Measurements from ENCODE around the gene NME7. TPM values are rescaled to one million over a fixed set of nuclear protein-coding genes. Genes with fewer than 3 reads are reported as not detected.

NME7 gene
- total RNA-seq, 2 donors from 2014 or later = 4.1 to 4.8 TPM

DNA sequence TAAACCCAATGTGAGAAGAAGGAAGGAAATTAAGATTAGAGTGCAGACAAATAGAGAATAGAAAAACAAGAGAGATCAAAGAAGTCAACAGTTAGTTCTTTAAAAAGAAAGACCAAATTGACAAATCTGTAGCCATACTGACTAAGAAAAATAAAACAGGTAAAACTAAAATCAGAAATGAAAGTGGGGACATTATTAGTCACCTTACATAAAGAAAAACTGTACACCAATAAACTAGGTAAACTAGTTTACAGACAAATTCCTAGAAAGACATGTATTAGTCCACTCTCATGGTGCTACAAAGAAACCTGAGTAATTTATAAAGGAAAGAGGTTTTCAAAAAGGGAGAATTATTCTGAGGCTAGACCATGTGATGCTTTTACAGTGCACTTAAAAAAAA, 22.7 kb upstream of the NME7 start:
- H3K9me3 ChIP-seq = no peaks in the 10 kb centered on the region
- no peaks in the 10 kb centered on the region for H3K36me3 ChIP-seq
- TF ChIP-seq, protein P1, sequence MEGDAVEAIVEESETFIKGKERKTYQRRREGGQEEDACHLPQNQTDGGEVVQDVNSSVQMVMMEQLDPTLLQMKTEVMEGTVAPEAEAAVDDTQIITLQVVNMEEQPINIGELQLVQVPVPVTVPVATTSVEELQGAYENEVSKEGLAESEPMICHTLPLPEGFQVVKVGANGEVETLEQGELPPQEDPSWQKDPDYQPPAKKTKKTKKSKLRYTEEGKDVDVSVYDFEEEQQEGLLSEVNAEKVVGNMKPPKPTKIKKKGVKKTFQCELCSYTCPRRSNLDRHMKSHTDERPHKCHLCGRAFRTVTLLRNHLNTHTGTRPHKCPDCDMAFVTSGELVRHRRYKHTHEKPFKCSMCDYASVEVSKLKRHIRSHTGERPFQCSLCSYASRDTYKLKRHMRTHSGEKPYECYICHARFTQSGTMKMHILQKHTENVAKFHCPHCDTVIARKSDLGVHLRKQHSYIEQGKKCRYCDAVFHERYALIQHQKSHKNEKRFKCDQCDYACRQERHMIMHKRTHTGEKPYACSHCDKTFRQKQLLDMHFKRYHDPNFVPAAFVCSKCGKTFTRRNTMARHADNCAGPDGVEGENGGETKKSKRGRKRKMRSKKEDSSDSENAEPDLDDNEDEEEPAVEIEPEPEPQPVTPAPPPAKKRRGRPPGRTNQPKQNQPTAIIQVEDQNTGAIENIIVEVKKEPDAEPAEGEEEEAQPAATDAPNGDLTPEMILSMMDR (IDR thresholded peaks at IDR 0.05) = no peak
- no peak overlapping the region for H3K9ac ChIP-seq (ENCODE audit: low read depth in 2 of 2, low read length in 2 of 2)
- no peak overlapping the region for H3K4me3 ChIP-seq
- no peaks in the 10 kb centered on the region for H3K27me3 ChIP-seq
- H3K27ac ChIP-seq = no peak overlapping the region
- H3K4me1 ChIP-seq = no peaks in the 10 kb centered on the region
- no peak for DNase-seq
- intact Hi-C loops (cut with DNase I) = no loop called here

DNA sequence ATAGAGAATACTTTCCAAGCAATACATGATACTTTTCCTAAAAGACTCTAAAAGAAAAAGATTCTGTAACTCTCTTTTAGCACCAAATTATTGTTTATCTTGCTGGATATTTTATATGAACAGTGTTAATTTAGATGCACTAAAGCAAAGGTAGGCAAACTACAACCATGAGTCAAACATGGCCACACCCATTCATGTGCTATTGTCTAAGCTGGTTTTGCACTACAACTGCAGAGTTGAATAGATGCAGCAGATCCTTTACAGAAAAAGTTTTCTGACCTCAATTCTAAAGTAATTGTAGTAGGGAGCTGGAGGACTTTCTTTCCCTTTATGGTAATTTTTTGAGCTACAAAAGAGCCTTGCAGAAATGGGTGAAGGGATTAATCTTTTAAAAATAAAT, 19.8 kb upstream of the NME7 start:
- intact Hi-C loops (cut with DNase I) = no loop called here
- no peak overlapping the region for H3K27ac ChIP-seq
- H3K4me1 ChIP-seq = no peaks in the 10 kb centered on the region
- no peaks in the 10 kb centered on the region for H3K36me3 ChIP-seq
- H3K27me3 ChIP-seq = no peaks in the 10 kb centered on the region
- no peak overlapping the region for H3K9ac ChIP-seq (ENCODE audit: low read depth in 2 of 2, low read length in 2 of 2)
- H3K4me3 ChIP-seq = no peak overlapping the region
- TF ChIP-seq, protein P1 (IDR thresholded peaks at IDR 0.05) = no peak
- DNase-seq = no peak
- H3K9me3 ChIP-seq = no peaks in the 10 kb centered on the region

DNA sequence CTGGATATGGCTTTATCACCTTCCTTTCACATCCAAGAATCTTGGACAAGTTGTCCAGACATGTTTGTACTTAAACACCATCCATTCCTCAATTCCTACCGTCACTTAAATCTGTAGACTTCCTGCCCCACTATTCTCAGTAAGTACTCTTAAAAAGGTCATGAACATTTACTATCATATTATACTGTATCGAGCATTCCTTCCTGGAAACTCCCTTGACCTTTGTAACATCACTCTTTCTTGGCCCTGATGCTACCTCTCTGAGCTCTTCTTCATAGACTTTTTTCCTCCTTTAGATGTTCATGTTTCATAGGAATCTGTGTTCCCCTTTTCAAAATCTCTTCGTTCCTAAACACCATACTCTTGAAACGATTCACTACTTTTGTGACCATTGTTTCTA, 15.9 kb upstream of the NME7 start:
- TF ChIP-seq, protein P1 (IDR thresholded peaks at IDR 0.05) = no peak
- intact Hi-C loops (cut with DNase I) = no loop called here

DNA sequence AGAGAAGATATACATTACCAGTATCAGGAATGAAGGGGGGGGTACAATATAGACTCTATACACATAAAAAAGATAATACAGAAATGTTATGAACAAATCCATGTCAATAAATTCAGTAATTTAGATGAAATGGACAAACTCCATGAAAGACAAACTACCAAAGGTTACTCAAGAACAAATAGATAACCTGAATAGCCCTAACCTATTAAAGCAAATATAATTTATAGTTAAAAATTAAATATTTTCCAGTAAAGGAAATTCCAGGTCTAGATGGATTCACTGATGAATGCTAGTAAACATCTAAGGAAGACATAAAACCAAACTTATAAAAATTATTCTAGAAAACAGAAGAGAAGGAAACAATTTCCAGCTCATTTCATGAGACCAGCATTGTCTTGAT, 13.6 kb upstream of the NME7 start:
- no peak overlapping the region for H3K4me3 ChIP-seq
- no peaks in the 10 kb centered on the region for H3K4me1 ChIP-seq
- no peak overlapping the region for H3K9ac ChIP-seq (ENCODE audit: low read depth in 2 of 2, low read length in 2 of 2)
- H3K27me3 ChIP-seq = no peaks in the 10 kb centered on the region
- no peak overlapping the region for H3K27ac ChIP-seq
- TF ChIP-seq, protein P1 (IDR thresholded peaks at IDR 0.05) = no peak
- DNase-seq = no peak
- H3K9me3 ChIP-seq = no peaks in the 10 kb centered on the region
- no peaks in the 10 kb centered on the region for H3K36me3 ChIP-seq
- intact Hi-C loops (cut with DNase I) = no loop called here

More for the DNA sequence above, 15.9 kb upstream of the NME7 start:
- no peaks in the 10 kb centered on the region for H3K36me3 ChIP-seq
- H3K27me3 ChIP-seq = no peaks in the 10 kb centered on the region
- no peak overlapping the region for H3K27ac ChIP-seq
- no peak for DNase-seq
- no peaks in the 10 kb centered on the region for H3K4me1 ChIP-seq
- no peak overlapping the region for H3K9ac ChIP-seq (ENCODE audit: low read depth in 2 of 2, low read length in 2 of 2)
- H3K4me3 ChIP-seq = no peak overlapping the region
- H3K9me3 ChIP-seq = no peaks in the 10 kb centered on the region

DNA sequence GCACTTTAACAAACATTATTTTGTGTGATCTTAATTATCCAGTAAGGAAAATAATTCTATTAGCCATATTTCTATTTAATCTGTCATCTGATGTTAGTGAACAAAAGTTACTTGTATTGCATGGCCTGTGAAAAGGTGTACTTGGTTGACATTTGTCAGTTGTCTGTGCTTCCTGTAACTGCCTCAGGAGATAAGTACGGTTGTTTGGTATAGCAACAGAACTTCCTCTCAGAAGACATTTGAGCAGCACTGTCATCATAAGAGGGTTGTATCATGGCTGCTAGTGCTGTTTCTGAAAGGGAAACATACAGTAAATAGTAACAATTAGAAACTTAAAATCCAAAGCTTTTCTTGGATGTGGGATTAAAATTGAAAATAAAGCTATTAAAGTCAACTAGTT, 3.8 kb upstream of the NME7 start:
- H3K9ac ChIP-seq (ENCODE audit: low read depth in 2 of 2, low read length in 2 of 2) = no peak overlapping the region
- intact Hi-C loops (cut with DNase I) = no loop called here
- no peaks in the 10 kb centered on the region for H3K9me3 ChIP-seq
- H3K27ac ChIP-seq = no peak overlapping the region
- H3K27me3 ChIP-seq = no peaks in the 10 kb centered on the region
- TF ChIP-seq, protein P1 (IDR thresholded peaks at IDR 0.05) = no peak
- no peak overlapping the region for H3K4me3 ChIP-seq
- no peak for DNase-seq
- H3K4me1 ChIP-seq = no peaks in the 10 kb centered on the region
- H3K36me3 ChIP-seq = no peaks in the 10 kb centered on the region

DNA sequence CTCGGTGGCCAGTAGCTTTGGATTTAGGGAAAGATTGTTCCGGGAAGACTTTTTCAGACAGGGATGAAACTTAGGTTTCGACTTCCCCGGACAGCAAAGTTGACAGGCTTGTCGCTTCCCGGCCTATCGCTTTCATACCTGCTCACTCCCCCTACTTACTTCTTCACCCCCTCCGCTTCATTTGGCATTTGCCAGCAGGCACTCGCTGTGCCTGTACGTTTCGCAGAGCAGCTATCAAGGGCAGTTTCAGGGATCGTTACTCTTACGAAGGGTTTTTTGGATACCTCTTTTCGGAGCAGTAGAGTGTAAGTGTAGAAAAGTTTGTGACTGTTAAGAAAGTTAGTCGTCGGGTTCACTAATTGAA, 791 bp upstream of the NME7 start:
- peak overlapping the region; percentile 86 for H3K27ac ChIP-seq
- peak; percentile 28 for DNase-seq
- intact Hi-C loops (cut with DNase I) = loop anchor here (10.0 kb wide), 1 partner anchor 176 kb away; no protein-coding TSS in a partner anchor
- H3K9me3 ChIP-seq = no peaks in the 10 kb centered on the region
- H3K36me3 ChIP-seq = no peaks in the 10 kb centered on the region
- TF ChIP-seq, protein P1 (IDR thresholded peaks at IDR 0.05) = no peak
- H3K27me3 ChIP-seq = no peaks in the 10 kb centered on the region
- peak overlapping the region; percentile 80 to 92 for H3K9ac ChIP-seq (ENCODE audit: low read depth in 2 of 2, low read length in 2 of 2)
- no peaks in the 10 kb centered on the region for H3K4me1 ChIP-seq
- H3K4me3 ChIP-seq = peak overlapping the region; percentile 68
